Activated CD8-positive, alpha-beta memory T cell treated with anti-CD3 and anti-CD28 coated beads, Interleukin-2, amount 50 U/mL, for 48 hours (primary cell): ENCODE data around the gene RIN2.

ENCODE experiments used
- DNase-seq: peaks from one replicate; pipeline ENCODE4 v3.0.0-alpha.2; 2020

Gene RIN2, protein sequence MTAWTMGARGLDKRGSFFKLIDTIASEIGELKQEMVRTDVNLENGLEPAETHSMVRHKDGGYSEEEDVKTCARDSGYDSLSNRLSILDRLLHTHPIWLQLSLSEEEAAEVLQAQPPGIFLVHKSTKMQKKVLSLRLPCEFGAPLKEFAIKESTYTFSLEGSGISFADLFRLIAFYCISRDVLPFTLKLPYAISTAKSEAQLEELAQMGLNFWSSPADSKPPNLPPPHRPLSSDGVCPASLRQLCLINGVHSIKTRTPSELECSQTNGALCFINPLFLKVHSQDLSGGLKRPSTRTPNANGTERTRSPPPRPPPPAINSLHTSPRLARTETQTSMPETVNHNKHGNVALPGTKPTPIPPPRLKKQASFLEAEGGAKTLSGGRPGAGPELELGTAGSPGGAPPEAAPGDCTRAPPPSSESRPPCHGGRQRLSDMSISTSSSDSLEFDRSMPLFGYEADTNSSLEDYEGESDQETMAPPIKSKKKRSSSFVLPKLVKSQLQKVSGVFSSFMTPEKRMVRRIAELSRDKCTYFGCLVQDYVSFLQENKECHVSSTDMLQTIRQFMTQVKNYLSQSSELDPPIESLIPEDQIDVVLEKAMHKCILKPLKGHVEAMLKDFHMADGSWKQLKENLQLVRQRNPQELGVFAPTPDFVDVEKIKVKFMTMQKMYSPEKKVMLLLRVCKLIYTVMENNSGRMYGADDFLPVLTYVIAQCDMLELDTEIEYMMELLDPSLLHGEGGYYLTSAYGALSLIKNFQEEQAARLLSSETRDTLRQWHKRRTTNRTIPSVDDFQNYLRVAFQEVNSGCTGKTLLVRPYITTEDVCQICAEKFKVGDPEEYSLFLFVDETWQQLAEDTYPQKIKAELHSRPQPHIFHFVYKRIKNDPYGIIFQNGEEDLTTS

DNA sequence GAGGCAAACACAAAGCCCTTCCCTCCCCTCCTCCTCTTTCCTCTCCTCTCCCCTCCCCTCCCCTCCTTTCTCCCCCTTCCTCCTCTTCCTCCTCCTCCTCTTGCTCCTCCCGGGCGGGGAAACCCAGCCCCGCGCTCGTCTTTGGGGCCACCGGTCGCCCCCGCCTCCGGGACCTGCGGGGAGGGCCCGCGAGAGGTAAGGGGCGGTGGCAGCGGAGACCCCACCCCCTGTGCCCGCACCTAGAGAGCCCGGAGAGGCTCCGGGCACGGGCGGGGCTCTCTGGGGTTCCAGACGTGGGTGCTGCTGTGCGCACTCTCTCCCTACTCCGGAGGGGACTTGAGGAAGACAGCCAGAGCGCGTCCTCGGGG is at the start of gene RIN2:
Gene RIN2, plus strand, starts transcription at position 126 of the 368 bp plus-strand sequence. CDS start 131,344 bp downstream, outside the sequence.
- DNase-seq = no peak

DNA sequence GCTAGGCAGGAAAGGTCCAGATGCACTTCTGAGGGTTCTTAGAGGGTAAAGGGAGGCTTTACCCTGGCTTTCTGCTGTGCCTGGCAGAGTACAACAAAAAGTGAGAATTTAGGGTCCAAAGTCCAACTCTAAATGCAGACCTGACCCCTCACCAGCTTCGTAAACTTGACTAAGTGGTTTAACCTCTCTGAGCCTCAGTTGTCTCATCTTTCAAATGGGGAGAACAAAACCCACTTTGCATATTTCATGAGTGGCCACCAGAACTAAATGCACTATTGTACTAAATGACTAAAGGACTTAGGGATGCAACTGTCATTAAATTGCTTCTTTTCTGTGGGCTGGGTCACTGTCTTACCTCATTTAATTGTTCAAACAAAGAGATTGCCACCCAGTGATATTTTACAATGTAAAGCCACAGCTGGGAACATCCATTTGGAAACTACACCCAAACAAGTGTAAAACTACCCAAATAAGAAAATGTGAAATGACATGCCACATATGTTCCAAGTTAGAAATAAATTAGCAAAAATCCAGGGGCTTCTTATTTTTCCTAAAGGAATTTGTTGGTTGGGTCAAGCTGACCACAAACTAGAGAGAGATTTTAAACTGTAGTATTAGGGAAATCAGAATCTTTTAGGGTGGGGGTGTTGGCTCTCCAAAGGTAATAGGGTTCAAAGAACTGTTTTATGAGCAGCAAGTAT is 48.3 kb upstream of the RIN2 start:
- DNase-seq = no peak

DNA sequence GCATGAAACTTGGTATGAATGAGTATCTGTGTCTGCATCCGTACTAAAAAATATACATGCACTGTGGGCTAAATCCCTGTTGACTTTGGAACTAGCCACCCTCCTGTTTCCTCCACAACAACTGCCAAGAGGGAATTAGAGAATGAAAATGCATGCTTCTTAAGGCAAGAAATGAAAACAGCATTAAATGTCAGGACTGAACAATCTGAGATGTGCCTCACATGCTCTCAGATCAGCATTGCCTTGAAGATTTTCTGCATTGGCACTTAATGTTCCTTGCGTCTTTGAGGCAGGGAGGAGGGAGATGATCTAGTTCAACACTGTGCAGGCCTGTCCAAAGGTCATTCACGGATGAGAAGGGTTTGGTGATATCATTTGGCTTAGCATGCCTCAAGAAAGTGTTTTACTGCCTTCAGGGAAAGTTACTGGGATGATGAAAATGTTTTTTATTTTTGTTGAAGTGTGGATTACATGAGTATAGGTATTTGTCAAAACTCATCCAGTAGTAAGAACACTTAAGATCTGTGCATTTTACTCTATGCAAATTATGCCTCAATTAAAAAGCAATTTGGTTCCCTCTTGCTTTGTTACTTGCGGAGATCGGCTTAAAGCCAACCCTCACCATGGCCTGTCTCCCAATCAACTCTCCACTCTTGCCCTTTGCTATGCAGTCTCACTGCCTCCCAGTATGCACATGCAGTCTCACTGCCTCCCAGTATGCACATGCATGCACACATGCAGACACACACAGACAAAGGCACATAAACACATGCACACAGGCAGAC is 47.5 kb upstream of the RIN2 start:
- DNase-seq = no peak

DNA sequence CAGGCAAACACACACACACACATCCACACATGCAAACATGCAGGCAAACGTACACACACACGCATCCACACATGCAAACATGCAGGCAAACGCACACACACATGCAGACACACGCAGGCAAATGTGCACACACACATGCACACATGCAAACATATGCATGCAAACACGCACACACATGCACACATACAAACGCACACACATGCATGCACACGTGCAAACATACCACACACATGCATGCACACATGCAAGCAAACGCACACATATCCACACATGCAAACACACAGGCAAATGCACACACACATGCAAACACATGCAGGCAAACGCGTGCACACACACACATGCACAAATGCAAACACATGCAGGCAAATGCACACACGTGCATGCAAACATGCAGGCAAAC is 46.9 kb upstream of the RIN2 start:
- no peak for DNase-seq

DNA sequence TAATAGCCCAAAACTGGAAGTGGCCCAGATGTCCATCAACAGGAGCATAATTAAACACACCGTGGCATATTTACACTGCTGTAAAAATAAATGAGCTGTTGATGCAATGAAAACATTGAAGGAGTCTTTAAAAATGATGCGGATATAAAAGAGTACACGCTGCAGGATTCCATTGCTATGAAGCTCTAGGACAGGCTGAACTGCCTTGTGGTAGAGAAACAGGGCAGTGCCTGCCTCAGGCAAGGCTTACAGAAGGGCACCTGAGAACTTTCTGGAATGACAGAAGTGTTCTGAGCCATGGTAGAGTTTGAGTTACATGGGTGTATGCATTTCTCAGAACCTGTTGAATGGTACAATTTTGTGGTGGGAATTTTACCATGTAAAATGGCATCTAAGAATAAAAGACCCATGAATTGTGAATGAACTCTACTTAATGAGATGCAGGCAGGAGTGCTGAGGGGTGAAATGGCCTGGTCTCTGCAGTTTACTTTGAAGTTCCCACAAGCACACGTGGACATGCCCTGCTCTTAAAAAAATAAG is 45.3 kb upstream of the RIN2 start:
- no peak for DNase-seq

DNA sequence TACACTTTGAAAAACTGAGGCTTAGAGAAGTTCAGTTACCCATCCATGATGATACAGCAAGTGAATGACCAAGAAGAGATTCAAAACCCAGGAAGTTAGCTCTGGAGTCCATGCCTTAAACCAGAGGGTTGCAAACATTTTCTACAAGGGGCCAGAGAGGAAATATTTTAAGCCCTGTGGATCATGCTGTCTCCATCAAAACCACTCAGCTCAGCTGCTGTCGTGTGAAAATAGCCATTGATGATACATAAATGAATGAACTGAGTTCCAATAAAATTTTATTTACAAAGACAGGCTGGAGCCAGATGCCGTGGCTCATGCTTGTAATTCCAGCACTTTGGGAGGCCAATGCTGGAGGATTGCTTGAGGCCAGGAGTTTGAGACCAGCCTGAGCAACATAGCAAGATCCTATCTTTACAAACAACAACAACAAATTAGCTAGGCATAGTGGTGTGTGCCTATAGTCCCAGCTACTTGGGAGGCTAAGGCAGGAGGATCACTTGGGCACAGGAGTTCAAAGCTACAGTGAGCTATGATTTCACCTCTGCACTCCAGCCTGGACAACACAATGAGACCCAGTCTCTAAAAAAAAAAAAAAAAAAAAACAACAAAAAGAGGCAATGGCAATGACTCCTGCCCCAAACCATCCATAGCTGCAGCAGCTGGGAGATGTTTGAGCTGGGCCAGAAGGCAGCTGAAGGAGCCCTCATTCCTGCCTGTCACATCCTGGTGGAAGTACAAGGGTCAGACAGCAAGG is 44.1 kb upstream of the RIN2 start:
- no peak for DNase-seq

DNA sequence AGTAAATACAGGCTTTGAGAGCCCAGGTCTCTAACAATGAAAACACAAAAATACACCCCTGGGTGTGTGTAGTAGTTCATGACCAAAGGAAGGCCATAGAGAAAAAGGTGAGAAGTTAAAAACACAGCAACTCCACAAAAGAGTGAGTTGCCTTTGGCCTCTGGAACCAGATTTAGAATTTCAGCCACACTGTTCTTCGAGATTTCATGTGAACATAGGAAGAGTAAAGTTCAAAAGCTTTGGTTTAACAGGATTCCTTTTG is 43.5 kb upstream of the RIN2 start:
- DNase-seq = no peak

DNA sequence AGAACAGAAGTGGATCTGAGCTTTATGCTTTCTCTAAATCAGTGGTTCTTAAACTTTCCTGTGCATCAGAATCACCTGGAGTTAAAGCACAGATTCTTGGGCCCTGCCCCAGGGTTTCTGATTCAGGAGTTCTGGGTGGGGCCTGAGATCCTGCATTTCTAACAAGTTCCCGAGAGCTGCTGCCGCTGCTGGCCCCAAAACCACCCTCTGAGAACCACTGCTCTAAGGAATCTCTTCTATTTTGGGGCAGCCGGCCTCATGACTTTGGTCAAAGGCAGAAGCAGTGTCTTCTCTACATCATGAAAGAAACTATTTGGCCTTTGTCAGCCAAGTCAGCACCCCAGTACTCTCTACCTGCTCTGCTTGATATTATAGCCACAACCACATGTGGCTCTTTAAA is 42.1 kb upstream of the RIN2 start:
- DNase-seq = no peak

DNA sequence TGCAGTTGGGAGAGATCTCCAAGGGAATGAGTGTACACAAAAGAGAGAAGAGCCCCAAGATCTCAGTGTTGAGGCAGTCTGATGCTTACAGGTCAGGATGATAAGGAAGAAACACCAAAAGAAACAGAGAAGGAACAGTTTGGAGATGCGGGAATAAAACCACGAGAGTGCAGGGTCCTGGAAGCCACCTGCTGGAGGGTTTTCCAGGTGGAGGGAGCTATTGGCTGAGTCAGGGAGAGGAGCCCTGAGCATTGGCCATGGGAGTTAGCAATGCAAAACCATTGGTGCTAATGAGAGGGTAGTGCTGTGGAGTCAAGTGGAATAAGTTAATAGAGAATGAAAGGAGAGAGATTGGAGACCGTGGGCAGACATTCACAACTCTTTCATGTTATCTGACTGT is 39.2 kb upstream of the RIN2 start:
- no peak for DNase-seq

DNA sequence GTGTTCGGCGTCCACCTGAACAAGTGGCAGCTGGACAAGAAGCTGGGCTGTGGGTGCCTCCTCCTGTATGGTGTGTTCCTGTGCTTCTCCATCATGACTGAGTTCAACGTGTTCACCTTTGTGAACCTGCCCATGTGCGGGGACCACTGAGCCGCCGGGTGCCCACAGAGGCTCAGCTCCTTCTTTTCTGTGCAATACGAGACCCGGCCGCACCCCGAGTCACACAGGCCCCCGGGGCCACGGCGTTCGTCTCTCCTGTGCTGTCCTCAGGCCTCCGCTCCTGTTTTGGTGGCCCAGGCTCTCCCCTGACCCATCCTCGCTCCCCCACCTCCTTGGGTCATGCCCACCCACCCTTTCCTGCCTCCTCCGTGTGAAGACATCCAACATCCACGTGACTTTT is 37.1 kb upstream of the RIN2 start:
- no peak for DNase-seq

DNA sequence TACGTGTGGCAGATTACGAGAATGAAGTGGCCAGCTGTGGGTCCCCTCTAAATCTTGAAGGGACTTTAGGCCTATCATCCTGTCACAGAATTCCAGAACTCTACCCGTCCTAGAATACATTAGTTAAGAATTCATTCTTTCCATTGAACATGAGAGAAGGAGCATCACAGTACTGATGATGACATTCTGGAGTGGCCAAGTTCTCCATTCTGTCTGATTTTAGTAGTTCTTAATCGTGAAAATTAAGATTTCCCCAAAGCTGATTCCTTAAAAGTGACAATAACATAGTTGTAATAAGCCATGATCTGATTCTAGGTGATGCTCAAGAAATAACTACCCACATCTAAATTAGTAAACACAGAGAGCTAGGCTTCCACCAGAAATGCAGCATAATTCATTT is 35.0 kb upstream of the RIN2 start:
- DNase-seq = no peak

DNA sequence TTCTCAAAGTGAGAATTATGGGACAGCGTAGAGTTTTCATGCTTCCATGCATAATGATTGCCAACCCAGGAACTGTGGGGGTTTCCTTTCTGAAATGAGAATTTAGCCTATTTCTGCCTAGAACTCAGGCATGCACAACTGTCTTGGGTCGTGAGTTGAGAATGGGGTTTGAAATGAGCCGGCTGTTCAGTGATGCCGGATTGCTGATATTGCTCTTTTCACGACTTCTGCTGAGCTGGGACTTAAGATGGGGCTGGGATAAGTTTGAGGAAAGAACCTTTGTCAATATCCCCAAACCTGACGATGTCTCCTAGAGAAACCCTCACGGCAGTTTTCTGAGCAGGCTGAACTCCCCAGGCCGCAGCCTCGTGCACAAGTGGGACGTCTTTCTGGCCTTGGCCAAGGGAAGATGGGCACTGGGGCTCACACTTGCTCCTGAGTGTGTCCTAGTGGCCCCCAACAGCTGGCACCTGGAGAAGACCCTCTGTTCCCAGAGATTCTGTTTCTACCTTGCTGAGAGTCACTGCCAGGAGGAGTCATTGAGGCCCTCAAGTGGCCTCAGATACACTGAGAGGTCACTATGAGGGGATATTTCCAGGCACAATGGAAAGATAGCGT is 34.1 kb upstream of the RIN2 start:
- no peak for DNase-seq

DNA sequence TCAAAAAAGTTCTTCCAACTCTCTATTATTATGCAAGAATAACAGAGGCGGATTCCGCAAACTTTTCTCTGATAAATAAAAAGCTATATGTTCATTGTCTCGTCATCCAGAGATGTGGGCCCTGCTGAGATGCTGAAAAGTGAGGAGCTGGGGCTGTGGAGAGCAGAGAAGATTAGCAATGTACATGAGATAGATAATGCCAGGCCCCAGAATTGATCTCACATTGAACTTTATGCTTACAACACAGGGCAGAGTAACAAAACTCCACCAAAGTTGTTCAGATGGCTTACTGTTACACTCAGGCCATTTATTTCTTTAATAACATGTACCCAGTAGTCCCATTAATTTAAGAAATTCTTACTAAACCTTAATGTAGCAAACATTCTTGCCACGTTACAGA is 32.7 kb upstream of the RIN2 start:
- no peak for DNase-seq

DNA sequence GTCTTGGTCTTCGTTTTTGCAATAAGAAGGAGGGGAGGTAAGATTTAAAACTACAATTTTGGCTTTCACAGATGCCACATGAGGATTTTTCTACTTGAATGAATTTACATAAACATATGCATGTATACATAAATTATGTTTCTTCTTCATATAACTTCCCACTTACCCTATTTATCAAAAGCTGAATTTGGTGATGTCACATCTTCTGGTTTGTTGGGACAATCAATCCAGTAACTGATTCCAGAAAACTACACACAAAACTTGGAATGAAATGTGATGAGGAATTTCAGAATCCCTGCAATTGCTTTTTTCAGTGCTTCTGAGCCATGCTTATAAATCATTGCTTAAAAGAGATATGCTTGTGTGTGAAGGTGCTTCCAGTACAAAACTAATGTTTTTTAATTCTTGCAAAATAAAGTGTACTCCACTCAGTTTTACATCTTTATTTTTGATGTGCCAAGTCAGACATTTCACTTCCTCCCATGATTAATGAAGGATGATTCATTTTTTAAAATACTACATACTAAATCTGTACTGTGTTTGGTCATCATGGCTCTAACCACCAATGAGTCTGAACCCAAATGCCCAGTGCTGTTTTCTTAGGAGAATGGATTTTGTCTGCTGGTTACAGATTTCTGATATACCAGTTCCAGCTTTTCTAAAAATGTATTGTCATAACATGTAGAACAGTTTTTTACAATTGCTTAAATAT is 32.1 kb upstream of the RIN2 start:
- DNase-seq = no peak

DNA sequence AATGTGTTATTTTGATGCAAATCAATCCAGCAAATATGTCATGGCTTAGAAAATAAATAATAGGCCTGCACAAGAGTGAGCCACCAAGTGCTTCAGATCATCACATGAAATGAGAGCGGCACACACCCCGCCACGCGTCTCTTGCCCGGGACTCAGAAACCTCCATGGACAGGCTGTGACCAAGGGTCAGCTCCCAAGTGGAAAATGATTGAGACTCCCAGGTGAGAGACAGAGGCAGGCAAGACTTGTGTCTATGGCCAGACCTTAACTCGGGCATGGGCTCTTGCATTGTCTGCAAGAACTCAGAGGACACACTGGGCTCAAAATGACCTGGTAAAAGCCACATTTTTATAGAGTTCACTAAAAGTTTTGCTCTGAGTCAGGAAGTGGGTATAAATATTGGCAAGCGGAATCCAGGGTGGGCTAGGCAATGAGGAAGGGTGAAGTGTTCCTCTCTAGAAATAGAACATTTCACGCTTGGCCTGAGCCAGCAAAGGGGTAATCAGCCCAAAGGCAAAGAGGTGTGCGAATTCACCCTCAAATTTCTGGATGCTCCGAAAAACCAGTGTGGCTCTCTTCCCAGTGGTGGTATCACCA is 30.7 kb upstream of the RIN2 start:
- no peak for DNase-seq

DNA sequence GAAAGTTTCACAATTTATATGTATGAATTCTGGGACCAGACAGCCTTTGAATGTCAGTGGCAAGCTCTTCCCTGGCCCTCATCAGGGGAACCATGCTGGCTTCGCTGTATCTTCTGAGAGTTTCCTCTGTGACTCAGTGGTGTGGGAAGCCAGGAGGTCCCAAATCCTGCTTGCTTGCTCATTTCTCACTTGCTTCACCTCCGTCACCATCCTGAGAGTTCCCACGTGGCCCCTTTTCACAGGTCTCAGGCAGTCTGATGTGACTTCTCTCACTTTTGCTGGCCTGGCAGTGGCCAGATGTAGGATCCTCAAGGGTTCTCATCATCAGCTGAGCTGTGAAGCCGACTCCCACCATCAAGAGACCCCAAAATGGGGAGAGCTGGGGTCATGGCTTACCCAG is 28.4 kb upstream of the RIN2 start:
- no peak for DNase-seq

DNA sequence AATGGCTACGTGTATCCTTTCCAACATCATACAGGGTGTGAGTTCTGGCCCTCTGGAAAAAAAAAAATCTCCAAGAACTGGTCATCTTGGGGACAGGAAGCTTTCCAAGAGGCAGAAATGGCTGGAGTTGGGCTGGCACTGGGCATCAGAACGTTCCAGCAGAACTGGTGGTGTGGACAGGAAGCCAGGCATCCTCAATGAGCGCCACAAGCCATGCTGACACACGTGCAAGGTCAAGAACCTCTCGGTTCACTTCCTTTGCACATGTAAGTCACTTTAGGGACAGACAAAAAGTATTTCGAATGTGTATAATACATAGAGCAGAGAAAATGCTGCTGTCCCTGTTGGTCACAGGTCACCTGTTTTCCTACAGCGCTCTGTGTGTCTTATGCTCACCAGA is 27.4 kb upstream of the RIN2 start:
- DNase-seq = no peak

DNA sequence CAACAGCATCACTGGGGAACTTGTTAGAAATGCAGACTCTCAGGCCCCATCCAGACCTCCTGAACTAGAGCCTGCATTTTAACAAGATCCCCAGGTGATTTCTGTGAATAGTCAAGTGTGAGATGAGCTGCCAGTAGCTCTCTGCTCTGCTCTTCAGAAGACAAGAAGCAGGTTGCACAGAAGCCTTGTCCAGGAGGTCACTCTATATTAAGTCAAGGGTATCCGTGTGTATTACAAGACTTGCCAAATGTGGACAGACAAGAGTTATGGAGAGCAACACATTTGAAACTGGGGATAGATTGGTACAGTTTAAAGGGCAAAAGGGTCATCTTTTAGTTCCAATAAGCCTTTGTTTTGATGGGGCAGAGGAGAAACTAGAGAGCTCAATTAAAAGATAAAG is 23.2 kb upstream of the RIN2 start:
- DNase-seq = no peak

DNA sequence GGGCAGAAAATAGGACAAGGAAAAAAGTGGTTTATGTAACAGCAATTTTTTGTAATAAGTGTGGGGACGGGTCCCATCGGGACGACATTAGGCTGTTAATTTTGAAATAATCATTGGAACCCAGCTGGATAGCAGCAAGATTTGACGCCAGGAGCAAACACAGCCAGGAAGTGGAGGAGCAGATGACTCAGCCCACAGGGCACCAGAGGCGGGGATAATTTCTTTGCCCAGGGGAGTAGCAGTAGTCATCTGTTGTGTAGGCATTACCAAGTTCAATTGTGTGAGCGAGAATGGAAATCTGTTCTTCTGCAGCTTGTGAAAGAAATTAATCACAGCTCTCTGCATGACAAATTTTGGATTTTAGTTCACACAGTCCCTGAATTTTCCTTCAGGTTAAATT is 22.6 kb upstream of the RIN2 start:
- DNase-seq = no peak

DNA sequence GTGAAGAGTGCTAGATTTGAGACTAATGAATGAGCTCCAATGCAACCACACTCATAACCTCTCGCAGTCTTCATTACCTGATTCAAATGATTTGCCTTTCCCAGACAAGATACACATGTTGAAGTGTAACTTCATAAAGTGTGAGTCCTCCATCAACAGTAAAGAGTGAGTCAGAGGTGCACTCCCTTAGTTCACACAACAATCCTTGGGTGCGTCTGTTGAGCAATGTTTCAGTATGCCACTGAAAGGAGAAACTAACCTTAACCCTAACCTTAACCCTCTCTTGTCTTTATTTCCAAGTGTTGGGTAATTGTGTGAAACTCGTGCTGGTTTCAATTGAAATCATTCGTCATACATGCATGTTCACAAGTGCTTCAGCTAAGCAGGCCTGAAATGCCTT is 21.0 kb upstream of the RIN2 start:
- no peak for DNase-seq

DNA sequence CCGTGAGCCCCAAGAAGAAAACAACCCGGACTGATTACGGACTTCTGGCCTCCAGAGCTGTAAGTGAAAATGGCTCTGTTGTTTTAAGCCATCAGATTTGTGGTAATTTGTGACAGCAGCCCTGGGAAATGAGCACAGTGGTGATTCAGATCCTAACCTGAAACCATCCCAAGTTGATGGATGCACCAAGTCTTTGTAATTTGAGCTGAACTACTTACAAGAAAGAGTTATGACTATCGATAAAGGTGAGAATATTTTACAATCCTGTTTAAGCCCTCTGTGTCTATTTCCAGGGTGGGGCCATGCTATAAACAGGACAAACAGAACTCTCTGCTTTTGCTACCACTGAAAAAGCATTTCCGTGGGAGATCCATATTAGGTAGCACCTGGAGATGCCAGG is 19.1 kb upstream of the RIN2 start:
- DNase-seq = no peak
